GM12891 (cell line): ENCODE measurements around the gene PRM2.

ENCODE experiments used
- POLR2A ChIP-seq: IDR thresholded peaks from 2 replicates; pipeline ENCODE4 v1.6.1; 2011; ENCODE audit warnings: low read depth, low read length, control low read depth
- POU2F2 ChIP-seq: IDR thresholded peaks from 2 replicates; pipeline ENCODE4 v1.6.1; 2011; ENCODE audit warnings: low read depth, mild to moderate bottlenecking, control low read depth, low read length, moderate library complexity

GRCh38 chr16:11297492-11298142 is 21.3 kb upstream of the PRM2 start:
- TF ChIP-seq POLR2A (peak; percentile 29; the same call in 1 of the 2 replicates), POU2F2 (peak; percentile 76)
